ENCODE results near the gene SLC35E4. TPM values are rescaled to one million over a fixed set of nuclear protein-coding genes. Genes with fewer than 3 reads are reported as not detected.
A peak's percentile ranks its signal among the peaks of the same experiment; 100 is the strongest.

The SLC35E4 gene
- total and polyA plus RNA-seq, 9 of the 15 experiments (the other 6 are each of a cell fraction or from before 2014, with no cell fraction given) = 0.06 to 2.3 (median 0.86) TPM; not detected in 1

DNA sequence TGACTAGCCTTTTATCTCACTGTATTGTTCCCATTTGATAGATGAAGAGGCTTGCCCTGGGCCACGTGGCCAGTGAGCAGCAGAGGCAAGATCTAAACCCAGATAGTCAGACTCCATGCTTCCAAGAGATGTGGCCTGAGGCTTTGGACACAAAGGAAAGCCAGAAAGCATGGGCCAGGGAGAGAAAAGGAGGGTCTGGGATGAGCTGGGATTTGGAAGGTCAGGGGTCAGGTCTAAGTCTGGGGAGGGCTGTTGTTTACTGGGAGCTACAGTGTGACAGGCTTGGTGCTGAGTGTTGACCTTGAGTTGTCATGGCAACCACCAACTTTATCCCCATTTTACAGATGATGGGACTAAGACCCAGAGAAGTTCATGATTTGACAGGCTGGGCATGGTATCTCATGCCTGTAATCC lies 2.1 kb downstream of the SLC35E4 start (continued):
- TF ChIP-seq, protein P1, sequence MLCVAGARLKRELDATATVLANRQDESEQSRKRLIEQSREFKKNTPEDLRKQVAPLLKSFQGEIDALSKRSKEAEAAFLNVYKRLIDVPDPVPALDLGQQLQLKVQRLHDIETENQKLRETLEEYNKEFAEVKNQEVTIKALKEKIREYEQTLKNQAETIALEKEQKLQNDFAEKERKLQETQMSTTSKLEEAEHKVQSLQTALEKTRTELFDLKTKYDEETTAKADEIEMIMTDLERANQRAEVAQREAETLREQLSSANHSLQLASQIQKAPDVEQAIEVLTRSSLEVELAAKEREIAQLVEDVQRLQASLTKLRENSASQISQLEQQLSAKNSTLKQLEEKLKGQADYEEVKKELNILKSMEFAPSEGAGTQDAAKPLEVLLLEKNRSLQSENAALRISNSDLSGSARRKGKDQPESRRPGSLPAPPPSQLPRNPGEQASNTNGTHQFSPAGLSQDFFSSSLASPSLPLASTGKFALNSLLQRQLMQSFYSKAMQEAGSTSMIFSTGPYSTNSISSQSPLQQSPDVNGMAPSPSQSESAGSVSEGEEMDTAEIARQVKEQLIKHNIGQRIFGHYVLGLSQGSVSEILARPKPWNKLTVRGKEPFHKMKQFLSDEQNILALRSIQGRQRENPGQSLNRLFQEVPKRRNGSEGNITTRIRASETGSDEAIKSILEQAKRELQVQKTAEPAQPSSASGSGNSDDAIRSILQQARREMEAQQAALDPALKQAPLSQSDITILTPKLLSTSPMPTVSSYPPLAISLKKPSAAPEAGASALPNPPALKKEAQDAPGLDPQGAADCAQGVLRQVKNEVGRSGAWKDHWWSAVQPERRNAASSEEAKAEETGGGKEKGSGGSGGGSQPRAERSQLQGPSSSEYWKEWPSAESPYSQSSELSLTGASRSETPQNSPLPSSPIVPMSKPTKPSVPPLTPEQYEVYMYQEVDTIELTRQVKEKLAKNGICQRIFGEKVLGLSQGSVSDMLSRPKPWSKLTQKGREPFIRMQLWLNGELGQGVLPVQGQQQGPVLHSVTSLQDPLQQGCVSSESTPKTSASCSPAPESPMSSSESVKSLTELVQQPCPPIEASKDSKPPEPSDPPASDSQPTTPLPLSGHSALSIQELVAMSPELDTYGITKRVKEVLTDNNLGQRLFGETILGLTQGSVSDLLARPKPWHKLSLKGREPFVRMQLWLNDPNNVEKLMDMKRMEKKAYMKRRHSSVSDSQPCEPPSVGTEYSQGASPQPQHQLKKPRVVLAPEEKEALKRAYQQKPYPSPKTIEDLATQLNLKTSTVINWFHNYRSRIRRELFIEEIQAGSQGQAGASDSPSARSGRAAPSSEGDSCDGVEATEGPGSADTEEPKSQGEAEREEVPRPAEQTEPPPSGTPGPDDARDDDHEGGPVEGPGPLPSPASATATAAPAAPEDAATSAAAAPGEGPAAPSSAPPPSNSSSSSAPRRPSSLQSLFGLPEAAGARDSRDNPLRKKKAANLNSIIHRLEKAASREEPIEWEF (CRISPR knock-in tag; IDR thresholded peaks at IDR 0.05) = no peak
- no peak for TF ChIP-seq TAF15 (IDR thresholded peaks at IDR 0.05; ENCODE audit: low read depth, low read length)
- TF ChIP-seq RBM22 (IDR thresholded peaks at IDR 0.05; ENCODE audit: low read depth, low read length, poor library complexity, severe bottlenecking) = no peak
- TF ChIP-seq TSC22D4 (tag; IDR thresholded peaks at IDR 0.05) = no peak
- TF ChIP-seq GATA2 (CRISPR knock-in tag; IDR thresholded peaks at IDR 0.05) = peak; percentile 50; the same call in 1 of the 2 replicates
- no peak for TF ChIP-seq HDAC2 (IDR thresholded peaks at IDR 0.05)
- no peak for TF ChIP-seq NR2C1 (IDR thresholded peaks at IDR 0.05)
- peak; percentile 43; the same call in 1 of the 2 replicates for TF ChIP-seq NR2C1 (tag; IDR thresholded peaks at IDR 0.05)
- no peak for TF ChIP-seq ZNF165 (CRISPR knock-in tag; IDR thresholded peaks at IDR 0.05; ENCODE audit: borderline replicate concordance)
- TF ChIP-seq JUNB (CRISPR knock-in tag; conservative IDR thresholded peaks at IDR 0.05) = no peak
- no peak for TF ChIP-seq EGR1 (conservative IDR thresholded peaks at IDR 0.05)
- TF ChIP-seq CHD1 (IDR thresholded peaks at IDR 0.05; ENCODE audit: low read length) = no peak
- TF ChIP-seq ETV5 (CRISPR knock-in tag; IDR thresholded peaks at IDR 0.05; ENCODE audit: low read depth) = no peak
- TF ChIP-seq MXI1 (IDR thresholded peaks at IDR 0.05; ENCODE audit: low read depth, low read length) = no peak
- TF ChIP-seq BDP1 (IDR thresholded peaks at IDR 0.05; ENCODE audit: insufficient read depth, insufficient read length) = no peak
- TF ChIP-seq, protein P2, sequence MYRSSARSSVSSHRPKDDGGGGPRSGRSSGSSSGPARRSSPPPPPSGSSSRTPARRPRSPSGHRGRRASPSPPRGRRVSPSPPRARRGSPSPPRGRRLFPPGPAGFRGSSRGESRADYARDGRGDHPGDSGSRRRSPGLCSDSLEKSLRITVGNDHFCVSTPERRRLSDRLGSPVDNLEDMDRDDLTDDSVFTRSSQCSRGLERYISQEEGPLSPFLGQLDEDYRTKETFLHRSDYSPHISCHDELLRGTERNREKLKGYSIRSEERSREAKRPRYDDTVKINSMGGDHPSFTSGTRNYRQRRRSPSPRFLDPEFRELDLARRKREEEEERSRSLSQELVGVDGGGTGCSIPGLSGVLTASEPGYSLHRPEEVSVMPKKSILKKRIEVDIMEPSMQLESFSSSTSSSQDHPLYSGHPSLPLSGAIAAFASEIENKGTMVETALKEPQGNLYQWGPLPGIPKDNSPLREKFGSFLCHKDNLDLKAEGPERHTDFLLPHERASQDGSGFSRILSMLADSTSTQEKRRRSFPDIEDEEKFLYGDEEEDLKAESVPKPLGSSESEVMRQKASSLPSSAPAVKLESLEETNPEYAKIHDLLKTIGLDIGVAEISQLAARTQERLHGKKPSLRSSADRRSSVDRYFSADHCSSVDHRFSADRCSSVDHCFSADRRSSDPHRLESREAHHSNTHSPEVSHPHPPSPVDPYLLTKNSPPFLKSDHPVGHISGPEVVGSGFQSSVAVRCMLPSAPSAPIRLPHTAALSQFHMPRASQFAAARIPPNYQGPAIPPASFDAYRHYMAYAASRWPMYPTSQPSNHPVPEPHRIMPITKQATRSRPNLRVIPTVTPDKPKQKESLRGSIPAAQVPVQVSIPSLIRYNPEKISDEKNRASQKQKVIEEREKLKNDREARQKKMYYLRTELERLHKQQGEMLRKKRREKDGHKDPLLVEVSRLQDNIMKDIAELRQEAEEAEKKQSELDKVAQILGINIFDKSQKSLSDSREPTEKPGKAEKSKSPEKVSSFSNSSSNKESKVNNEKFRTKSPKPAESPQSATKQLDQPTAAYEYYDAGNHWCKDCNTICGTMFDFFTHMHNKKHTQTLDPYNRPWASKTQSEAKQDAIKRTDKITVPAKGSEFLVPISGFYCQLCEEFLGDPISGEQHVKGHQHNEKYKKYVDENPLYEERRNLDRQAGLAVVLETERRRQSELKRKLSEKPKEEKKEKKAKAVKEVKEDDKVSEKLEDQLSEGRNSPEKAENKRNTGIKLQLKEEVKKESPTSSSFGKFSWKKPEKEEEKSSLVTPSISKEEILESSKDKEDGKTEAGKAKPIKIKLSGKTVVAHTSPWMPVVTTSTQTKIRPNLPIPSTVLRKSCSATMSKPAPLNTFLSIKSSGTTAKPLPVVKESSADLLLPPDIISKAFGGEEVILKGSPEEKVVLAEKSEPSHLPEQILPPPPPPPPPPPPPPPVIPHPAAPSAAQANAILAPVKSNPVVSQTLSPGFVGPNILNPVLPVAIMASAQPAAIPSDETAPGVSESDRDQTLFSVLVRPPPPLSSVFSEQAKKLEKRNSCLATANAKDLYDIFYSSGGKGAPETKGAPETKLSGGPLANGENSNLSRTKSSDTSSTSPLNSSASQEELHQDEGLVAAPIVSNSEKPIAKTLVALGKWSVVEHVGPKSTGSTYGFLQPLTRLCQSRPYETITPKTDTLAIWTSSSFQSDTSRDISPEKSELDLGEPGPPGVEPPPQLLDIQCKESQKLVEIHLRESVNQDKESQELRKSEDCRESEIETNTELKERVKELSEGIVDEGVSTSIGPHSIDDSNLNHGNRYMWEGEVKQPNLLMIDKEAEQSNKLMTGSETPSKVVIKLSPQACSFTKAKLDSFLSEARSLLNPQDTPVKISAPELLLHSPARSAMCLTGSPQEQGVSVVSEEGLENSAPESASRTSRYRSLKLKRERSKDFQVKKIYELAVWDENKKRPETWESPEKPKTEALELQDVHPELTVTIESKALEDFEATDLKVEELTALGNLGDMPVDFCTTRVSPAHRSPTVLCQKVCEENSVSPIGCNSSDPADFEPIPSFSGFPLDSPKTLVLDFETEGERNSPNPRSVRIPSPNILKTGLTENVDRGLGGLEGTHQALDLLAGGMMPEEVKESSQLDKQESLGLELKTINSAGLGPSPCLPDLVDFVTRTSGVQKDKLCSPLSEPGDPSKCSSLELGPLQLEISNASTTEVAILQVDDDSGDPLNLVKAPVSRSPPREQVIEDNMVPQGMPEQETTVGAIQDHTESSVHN (IDR thresholded peaks at IDR 0.05; ENCODE audit: borderline replicate concordance in 1 of 2, low read depth in 1 of 2) = no peak
- TF ChIP-seq SREBF2 (CRISPR knock-in tag; IDR thresholded peaks at IDR 0.05) = no peak
